Measurements from ENCODE around the gene RNF32. TPM values are rescaled to one million over a fixed set of nuclear protein-coding genes. Genes with fewer than 3 reads are reported as not detected.

RNF32 gene
- total RNA-seq, 2 experiments from 2014 or later: 2.0 to 2.9 TPM

DNA sequence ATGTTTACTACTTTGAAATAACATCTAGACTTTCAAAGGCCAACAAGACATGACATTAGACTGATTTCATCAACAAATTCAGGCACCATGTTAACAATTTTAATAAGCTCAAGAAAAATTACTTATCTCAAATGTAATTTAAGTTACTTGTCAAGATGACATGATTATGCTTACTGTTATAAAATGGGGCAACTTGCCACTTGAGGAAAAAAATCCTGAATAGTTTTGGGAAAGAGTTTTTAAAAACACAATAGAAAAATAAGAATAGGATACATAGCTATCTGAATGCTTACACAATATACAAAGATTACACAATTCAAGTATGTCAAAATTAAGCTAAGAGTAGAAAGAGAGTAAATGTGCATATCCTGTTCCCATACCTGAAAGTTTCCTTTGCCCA lies 85.4 kb downstream of the RNF32 start:
- CTCF ChIA-PET: interaction anchor here (1.5 kb wide), 1 partner anchor 1127 kb away, joined by 3 read pairs; no protein-coding TSS in a partner anchor
- no peaks in the 10 kb centered on the region for H3K4me1 Mint-ChIP-seq
- no peak for DNase-seq
- H3K27ac Mint-ChIP-seq: no peak overlapping the region
- no peaks in the 10 kb centered on the region for H3K9me3 Mint-ChIP-seq (ENCODE audit: low read depth)
- no peak for ATAC-seq
- H3K4me3 Mint-ChIP-seq: no peak overlapping the region
- H3K27me3 Mint-ChIP-seq: no peaks in the 10 kb centered on the region
- peaks cover 13% of the 10 kb centered on the region for H3K36me3 Mint-ChIP-seq
